ENCODE results near the gene ARHGEF37.
"Not testable (repeated sequence)": the region's sequence is repeated elsewhere in the genome, so short reads cannot be mapped to it uniquely, and the experiment has no call there.

The ARHGEF37 gene

GRCh38 chr5:149564542-149565140 is 16.7 kb upstream of the ARHGEF37 start:
- DNase-seq (ENCODE audit: low read depth in 2 of 2, low spot score in 1 of 2), result not testable (repeated sequence)

DNA sequence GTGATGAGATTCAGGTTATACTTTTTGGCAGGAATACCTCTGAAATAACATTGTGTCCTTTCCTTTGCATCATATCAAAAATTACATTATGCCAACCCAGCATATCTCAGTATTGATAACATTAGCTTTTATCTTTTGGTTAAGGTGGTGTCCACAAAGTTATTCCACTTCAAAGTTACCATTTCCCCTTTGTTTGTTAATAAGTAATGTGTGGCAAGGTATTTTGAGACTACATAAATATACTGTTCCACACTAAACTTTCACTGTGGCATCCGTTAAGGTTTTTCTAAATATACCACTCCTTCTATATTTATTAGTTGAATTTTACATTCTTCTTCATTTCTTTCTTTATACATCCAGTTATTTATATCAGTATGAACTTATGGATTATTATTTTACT is 14.1 kb upstream of the ARHGEF37 start:
- DNase-seq (ENCODE audit: low read depth in 2 of 2, low spot score in 1 of 2), result no peak

GRCh38 chr5:149572170-149572569 is 9.1 kb upstream of the ARHGEF37 start:
- no peak for DNase-seq (ENCODE audit: low read depth in 2 of 2, low spot score in 1 of 2)

GRCh38 chr5:149572576-149573231 is 8.6 kb upstream of the ARHGEF37 start:
- DNase-seq (ENCODE audit: low read depth in 2 of 2, low spot score in 1 of 2), result no peak

DNA sequence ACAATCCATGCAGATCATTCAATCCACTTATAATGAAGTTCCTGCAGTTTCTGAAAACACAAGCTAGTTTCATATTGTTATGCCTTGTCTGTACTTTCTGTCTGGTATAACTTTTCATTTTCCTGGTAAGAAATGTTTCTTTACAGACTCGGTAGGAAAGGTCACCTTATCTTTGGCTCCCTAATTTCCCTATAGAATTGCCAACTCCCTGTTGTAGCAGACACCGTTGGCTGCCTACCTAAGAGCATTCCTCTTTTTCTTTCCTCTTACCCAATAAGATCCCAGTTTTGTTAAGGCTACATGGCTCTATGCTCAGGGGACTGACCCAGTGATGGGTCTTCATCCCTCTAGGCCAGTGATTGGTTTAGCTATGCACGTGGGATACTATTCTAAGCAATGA is 6.2 kb upstream of the ARHGEF37 start:
- no peak for DNase-seq (ENCODE audit: low read depth in 2 of 2, low spot score in 1 of 2)

DNA sequence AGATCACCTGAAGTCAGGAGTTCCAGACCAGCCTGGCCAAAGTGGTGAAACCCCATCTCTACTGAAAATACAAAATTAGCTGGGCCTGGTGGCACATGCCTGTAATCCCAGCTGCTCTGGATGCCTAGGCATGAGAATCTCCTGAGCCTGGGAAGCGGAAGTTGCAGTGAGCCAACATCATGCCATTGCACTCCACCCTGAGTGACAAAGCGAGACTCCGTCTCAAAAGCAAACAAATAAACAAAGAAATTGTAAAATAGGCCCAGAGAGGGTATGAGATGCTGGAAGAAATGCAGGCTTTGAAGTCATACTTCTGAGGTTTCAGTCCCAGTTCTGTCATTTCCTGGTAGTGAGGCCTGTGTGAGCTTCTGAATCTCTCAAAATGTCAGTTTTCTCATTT is 5.3 kb upstream of the ARHGEF37 start:
- DNase-seq (ENCODE audit: low read depth in 2 of 2, low spot score in 1 of 2), result no peak

DNA sequence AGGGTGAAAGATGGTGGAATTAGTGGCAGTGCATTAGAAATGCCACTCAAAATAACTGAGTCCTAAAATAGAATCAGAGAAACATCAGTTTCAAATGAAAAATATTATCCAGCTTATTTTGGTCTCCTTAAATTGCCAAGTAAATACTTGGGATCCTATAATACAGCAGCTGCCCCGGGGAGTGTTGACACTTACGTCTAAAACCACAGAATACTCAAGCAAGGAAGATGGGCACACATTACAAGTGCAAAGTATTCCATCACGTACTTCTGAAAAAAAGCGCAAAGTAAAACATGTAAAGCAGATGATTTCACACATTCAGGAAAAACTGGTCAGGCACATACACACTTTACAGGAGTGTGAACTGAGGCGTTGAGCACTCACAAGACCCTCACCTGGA is 2.4 kb upstream of the ARHGEF37 start:
- DNase-seq (ENCODE audit: low read depth in 2 of 2, low spot score in 1 of 2), result no peak

- DNase-seq (ENCODE audit: low read depth in 2 of 2, low spot score in 1 of 2), result no peak
Observed at GRCh38 chr5:149580808-149581191, 498 bp upstream of the ARHGEF37 start.

DNA sequence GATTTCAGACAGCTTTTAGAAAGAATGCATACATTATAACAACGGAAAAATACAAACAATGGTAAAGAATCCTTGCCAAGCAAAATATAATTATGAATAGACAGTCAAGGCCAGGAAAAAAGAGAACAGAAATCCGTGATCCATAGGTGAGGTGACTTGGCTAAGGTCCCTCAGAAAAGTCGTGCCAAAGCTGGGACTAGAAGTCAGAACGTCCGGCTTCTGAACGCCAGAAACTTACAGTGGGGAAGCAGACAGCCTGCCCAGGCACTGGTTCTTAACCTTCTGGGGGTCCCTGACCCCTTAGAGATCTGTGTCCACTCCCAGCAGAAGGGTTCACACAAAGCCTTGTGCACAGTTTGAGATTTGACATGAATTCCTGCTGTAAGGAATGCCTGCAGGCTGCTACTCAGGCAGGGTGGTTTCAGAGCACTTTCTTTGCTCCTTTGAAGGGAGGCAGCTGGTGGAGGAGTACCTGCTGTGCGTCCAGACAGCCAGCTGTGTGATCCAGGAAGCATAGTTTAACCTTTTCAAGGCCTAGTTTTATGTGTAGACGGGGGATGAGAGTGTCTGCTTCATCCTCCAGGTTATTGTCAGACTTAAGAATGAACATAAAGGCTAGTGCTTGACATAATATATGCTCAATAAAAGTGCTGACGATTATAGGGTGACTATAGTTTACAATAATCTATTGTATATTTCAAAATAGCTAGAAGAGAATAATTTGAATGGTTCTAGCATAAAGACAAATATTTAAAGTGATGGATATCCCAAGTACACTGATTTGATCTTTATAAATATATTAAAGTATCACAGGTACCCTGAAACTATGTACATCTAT is 852 bp downstream of the ARHGEF37 start:
- no peak for DNase-seq (ENCODE audit: low read depth in 2 of 2, low spot score in 1 of 2)

DNA sequence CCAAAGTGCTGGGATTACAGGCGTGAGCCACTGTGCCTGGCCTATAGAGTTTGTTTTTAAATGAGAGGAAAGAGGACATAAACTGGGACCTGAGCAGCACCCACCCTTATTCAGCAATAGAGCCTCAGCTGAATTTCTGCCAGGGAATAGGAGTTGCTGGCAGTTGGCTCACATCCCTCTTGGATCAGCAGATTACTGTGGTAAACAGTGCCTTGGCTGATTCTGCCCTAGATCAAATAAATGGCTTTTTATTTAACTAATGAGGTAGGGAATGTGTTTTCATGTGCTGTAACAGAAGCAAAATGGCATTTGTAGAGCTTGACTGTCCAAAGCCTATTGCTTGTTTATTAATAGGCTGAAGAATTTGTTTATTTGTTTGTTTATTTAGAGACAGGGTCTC is 2.1 kb downstream of the ARHGEF37 start:
- no peak for DNase-seq (ENCODE audit: low read depth in 2 of 2, low spot score in 1 of 2)

- no peak for DNase-seq (ENCODE audit: low read depth in 2 of 2, low spot score in 1 of 2)
Observed at GRCh38 chr5:149584121-149584520, 2.8 kb downstream of the ARHGEF37 start.

DNA sequence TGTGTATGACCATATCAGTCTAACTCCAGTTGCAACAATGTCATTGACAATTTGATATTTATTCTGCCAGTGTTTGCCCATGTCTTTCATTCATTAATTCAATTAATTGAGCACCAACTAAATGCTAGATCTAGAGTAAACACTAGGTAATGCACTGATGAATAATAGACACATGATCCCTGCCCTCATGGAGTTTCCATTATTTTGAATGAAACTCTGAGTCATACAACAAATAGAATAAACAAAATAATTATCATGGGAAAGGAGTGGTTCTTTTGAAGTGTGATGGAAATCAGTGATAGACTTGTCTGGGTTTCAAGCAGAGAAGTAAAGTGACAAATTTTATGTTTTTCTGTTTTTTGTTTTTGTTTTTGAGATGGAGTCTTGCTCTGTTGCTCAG is 4.6 kb downstream of the ARHGEF37 start:
- no peak for DNase-seq (ENCODE audit: low read depth in 2 of 2, low spot score in 1 of 2)

DNA sequence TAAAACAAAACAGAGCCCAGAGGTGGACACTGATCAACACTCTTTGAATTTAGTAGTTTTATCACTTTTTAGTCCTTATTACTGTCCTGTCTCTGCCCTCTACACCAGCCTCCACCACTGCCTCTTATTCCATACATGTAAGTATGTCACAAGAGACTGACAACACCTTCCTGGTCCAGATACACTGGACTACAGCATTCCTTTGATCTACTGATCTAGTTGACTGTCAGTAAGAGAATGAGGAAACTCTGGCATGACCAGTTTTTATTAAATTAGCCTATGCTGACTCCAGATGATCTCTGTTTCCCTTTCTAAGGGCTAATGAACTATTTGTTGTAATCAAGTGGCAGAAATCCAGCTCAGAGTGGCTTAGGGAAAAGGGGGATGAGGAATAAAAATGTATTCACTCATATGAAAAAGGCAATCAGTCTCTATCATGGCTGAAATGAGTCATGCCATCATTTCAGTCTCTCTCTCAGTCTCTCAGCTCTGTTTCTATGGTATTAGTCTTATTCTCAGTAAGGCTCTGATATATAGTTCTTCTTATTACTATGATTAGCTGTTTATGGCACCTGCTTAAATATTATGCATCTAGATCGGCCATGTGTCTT is 5.5 kb downstream of the ARHGEF37 start:
- no peak for DNase-seq (ENCODE audit: low read depth in 2 of 2, low spot score in 1 of 2)

- no peak for DNase-seq (ENCODE audit: low read depth in 2 of 2, low spot score in 1 of 2)
Observed at GRCh38 chr5:149588936-149589335, 7.6 kb downstream of the ARHGEF37 start.

- no peak for DNase-seq (ENCODE audit: low read depth in 2 of 2, low spot score in 1 of 2)
Observed at GRCh38 chr5:149593370-149593769, 12.1 kb downstream of the ARHGEF37 start.

GRCh38 chr5:149594206-149594895 is 13.1 kb downstream of the ARHGEF37 start:
- no peak for DNase-seq (ENCODE audit: low read depth in 2 of 2, low spot score in 1 of 2)

GRCh38 chr5:149595105-149595504 is 13.8 kb downstream of the ARHGEF37 start:
- not testable (repeated sequence) for DNase-seq (ENCODE audit: low read depth in 2 of 2, low spot score in 1 of 2)

DNA sequence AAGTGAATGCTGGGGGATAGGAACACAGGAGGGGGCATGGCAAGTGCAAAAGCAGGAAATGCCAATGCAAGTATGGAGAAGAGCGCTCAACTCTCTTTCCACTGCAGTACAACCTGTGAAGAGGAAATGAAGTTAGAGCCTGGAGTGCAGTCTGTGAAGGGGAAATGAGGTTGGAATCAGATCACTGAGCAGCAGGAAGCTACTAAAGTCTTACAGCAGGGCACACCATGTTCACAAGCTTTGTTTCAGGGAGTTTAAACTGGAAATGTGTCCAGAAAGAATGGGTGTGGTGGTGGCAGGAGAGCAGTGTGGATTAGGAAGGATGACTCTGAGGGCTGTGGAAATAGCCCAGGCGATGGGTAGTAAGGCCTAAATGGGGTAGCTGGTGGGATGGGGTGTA is 15.4 kb downstream of the ARHGEF37 start:
- no peak for DNase-seq (ENCODE audit: low read depth in 2 of 2, low spot score in 1 of 2)

DNA sequence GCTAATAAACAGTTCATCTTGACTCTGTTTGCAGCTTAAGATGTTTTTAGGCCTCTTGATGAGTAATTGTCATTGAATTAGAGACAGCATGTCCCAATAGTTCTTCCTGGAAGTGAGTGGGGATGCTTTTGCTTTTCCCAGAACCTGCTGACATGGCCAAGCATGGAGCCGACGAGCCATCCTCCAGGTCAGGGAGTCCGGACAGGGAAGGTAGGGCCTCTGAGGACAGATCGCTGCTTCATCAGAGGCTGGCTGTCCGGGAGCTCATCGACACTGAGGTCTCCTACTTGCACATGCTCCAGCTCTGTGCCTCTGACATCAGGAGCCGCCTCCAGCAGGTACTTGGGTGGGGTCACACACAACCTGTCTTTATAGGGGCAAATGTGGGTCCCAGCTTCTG is 16.3 kb downstream of the ARHGEF37 start:
- DNase-seq (ENCODE audit: low read depth in 2 of 2, low spot score in 1 of 2), result no peak

DNA sequence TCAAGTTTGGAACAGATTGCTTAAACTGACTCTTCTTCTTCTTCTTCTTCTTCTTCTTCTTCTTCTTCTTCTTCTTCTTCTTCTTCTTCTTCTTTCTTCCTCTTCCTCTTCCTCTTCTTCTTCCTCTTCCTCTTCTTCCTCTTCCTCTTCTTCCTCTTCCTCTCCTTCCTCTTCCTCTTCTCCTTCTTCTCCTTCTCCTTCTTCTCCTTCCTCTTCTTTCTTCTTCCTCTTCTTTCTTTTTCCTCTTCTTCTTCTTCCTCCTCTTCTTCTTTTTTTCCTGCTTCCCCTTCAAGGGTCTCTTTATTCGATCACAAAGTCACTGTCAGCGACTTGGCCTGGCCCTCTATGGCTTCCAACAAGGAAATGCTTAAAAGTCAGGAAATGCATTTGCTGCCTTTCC is 16.9 kb downstream of the ARHGEF37 start:
- DNase-seq (ENCODE audit: low read depth in 2 of 2, low spot score in 1 of 2), result not testable (repeated sequence)

DNA sequence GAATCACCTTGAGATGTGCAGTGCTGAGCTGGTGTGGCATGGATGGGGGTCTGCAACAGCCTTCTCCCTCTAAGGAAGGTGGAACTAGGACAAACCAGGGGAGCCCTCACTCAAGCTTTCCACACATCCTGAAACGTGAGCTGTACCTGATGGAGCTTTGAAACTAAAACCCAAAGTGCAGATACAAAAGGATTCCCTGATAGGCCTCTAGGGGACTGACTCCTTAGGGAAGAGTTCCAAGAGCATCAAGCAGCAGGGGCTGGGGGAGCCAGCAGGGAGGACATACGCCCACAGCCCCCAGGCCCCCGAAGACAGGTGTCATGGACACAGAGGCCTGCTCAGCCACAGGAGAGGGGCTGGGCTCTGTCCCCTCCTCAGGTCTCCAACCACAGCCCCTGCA is 17.7 kb downstream of the ARHGEF37 start:
- DNase-seq (ENCODE audit: low read depth in 2 of 2, low spot score in 1 of 2), result no peak

Measured in stimulated activated CD8-positive, alpha-beta memory T cell treated with anti-CD3 and anti-CD28 coated beads, Interleukin-4, amount 100 ng/mL, for 4 hours (primary cell).